A549 (cell line): ENCODE results near the gene RCHY1.

Experiments used
- ATOH8 ChIP-seq: fragments of 250-450 bp; sonication (Bioruptor Pico); IDR thresholded peaks from 2 replicates; pipeline ENCODE4 v1.5.0; 2020; ENCODE audit warnings: low read depth, mild to moderate bottlenecking, moderate library complexity
- BHLHE40 ChIP-seq: IDR thresholded peaks from 2 replicates; pipeline ENCODE4 v1.6.1; 2012; ENCODE audit warnings: low read depth, low read length, inconsistent platforms
- CHD2 ChIP-seq: fragments of 150-350 bp; IDR thresholded peaks from 2 replicates; pipeline ENCODE4 v1.6.1; 2014; ENCODE audit warnings: low read length; ENCODE audit not compliant: partially characterized antibody
- HMGXB4 ChIP-seq: fragments of 250-450 bp; sonication (Bioruptor Pico); IDR thresholded peaks from 2 replicates; pipeline ENCODE4 v1.5.0; 2021; ENCODE audit warnings: mild to moderate bottlenecking, moderate library complexity, borderline replicate concordance
- POLR2A ChIP-seq: IDR thresholded peaks from 2 replicates; pipeline ENCODE4 v1.6.1; 2012; ENCODE audit warnings: mild to moderate bottlenecking, low read length
- RAD21 ChIP-seq, 2 experiments: fragments of >200 bp in 1 of 2; sonication (Bioruptor Twin) in 1 of 2; formaldehyde crosslinking in 1 of 2; IDR thresholded peaks in 1 of 2; conservative IDR thresholded peaks in 1 of 2; 2 replicates in 1 of 2; 3 replicates in 1 of 2; pipeline ENCODE4 v1.6.1; 2012 to 2018; ENCODE audit warnings: inconsistent platforms in 1 of 2
- USF2 ChIP-seq: fragments of 450-650 bp; IDR thresholded peaks from 2 replicates; pipeline ENCODE4 v1.6.1; 2014; ENCODE audit warnings: antibody characterized with exemption
- TF ChIP-seq, protein P1 (sequence below): fragments of >200 bp; sonication (Bioruptor Twin); formaldehyde crosslinking; IDR thresholded peaks from 3 replicates; pipeline ENCODE4 v1.5.1; 2016
- TF ChIP-seq, protein P2 (sequence below): IDR thresholded peaks from 2 replicates; pipeline ENCODE4 v1.6.1; 2012
- TF ChIP-seq, protein P3 (sequence below): fragments of 200-600 bp; sonication (generic); IDR thresholded peaks from 2 replicates; pipeline ENCODE4 v1.6.1; 2016; ENCODE audit warnings: antibody characterized with exemption, mild to moderate bottlenecking, moderate library complexity

DNA sequence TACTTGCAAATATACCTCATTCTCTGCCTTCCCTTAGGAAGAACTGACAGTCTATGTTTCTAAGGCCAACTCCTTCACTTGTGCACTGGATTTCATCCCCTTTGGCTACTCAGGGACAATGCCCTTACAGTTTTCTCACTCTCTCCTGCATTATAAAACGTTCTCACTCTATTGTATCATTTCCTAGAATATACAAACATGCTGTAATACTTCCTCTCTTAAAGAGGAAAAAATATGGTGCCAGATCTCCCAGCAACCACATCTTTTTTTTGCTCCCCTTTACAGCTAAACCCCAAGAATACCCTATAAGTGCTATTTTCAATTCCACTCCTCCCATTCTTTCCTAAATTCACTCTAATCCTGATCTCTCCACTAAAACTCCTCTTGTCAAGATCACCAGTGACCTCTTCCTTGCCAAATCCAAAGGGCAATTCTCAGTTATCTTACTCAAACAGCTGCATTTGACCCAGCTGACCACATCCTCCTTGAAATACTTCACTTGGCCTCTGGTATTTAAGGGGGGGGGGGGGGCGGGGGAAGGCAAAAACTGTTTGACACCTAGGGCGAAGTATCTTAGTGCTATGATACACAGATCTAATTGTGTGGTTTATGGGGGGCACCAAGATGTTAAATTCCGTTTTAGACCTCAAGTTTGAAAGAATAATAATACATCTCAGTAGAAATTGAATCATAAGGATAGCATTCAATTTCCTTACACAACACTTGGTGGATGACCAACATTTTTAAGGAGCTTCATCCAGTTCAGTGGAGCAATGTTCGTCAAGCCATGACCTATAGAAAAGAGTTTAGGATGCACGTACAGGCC, 1.6 kb downstream of the RCHY1 start:
- TF ChIP-seq, protein P1, sequence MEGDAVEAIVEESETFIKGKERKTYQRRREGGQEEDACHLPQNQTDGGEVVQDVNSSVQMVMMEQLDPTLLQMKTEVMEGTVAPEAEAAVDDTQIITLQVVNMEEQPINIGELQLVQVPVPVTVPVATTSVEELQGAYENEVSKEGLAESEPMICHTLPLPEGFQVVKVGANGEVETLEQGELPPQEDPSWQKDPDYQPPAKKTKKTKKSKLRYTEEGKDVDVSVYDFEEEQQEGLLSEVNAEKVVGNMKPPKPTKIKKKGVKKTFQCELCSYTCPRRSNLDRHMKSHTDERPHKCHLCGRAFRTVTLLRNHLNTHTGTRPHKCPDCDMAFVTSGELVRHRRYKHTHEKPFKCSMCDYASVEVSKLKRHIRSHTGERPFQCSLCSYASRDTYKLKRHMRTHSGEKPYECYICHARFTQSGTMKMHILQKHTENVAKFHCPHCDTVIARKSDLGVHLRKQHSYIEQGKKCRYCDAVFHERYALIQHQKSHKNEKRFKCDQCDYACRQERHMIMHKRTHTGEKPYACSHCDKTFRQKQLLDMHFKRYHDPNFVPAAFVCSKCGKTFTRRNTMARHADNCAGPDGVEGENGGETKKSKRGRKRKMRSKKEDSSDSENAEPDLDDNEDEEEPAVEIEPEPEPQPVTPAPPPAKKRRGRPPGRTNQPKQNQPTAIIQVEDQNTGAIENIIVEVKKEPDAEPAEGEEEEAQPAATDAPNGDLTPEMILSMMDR = no peak
- TF ChIP-seq USF2 (no peak), CHD2 (no peak), RAD21 (conservative IDR thresholded peaks at IDR 0.05 in 1 of 2, IDR thresholded peaks at IDR 0.05 in 1 of 2) (no peak), BHLHE40 (no peak), HMGXB4 (CRISPR knock-in tag) (no peak), POLR2A (no peak), ATOH8 (CRISPR knock-in tag) (no peak)
- TF ChIP-seq, protein P2, sequence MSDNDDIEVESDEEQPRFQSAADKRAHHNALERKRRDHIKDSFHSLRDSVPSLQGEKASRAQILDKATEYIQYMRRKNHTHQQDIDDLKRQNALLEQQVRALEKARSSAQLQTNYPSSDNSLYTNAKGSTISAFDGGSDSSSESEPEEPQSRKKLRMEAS = no peak
- TF ChIP-seq, protein P3, sequence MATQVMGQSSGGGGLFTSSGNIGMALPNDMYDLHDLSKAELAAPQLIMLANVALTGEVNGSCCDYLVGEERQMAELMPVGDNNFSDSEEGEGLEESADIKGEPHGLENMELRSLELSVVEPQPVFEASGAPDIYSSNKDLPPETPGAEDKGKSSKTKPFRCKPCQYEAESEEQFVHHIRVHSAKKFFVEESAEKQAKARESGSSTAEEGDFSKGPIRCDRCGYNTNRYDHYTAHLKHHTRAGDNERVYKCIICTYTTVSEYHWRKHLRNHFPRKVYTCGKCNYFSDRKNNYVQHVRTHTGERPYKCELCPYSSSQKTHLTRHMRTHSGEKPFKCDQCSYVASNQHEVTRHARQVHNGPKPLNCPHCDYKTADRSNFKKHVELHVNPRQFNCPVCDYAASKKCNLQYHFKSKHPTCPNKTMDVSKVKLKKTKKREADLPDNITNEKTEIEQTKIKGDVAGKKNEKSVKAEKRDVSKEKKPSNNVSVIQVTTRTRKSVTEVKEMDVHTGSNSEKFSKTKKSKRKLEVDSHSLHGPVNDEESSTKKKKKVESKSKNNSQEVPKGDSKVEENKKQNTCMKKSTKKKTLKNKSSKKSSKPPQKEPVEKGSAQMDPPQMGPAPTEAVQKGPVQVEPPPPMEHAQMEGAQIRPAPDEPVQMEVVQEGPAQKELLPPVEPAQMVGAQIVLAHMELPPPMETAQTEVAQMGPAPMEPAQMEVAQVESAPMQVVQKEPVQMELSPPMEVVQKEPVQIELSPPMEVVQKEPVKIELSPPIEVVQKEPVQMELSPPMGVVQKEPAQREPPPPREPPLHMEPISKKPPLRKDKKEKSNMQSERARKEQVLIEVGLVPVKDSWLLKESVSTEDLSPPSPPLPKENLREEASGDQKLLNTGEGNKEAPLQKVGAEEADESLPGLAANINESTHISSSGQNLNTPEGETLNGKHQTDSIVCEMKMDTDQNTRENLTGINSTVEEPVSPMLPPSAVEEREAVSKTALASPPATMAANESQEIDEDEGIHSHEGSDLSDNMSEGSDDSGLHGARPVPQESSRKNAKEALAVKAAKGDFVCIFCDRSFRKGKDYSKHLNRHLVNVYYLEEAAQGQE = no peak
